Colonic mucosa (tissue), 4 donors: ENCODE results near the gene WNT3A. TPM values are rescaled to one million over a fixed set of nuclear protein-coding genes. Genes with fewer than 3 reads are reported as not detected.

ENCODE experiments used
- DNase-seq: peaks from one replicate; pipeline ENCODE4 v3.0.0-alpha.2; 2020
- H3K27ac ChIP-seq: fragments of 200-600 bp; one replicate; pipeline ENCODE4 v1.8.0; 2021
- H3K27me3 ChIP-seq: fragments of 200-600 bp; one replicate; pipeline ENCODE4 v1.8.0; 2021
- H3K36me3 ChIP-seq: fragments of 200-600 bp; one replicate; pipeline ENCODE4 v1.8.0; 2021
- H3K4me1 ChIP-seq: fragments of 200-600 bp; one replicate; pipeline ENCODE4 v1.8.0; 2021; ENCODE audit warnings: mild to moderate bottlenecking
- H3K4me3 ChIP-seq: fragments of 200-600 bp; one replicate; pipeline ENCODE4 v1.8.0; 2021
- H3K9ac ChIP-seq, 2 donors: one replicate each; pipeline ENCODE4 v1.7.0; 2013; ENCODE audit warnings: control low read depth in 2 of 2, low read depth in 2 of 2, low read length in 2 of 2
- H3K9me3 ChIP-seq: fragments of 200-600 bp; one replicate; pipeline ENCODE4 v1.8.0; 2021
- intact Hi-C: fragments of 100-400 bp; cut with DNase I; formaldehyde crosslinking; loops from one replicate; pipeline ENCODE4 v1.14.1; 2022
- total RNA-seq, 2 donors: library from RNA; stranded (reverse); fragmentation: NEBNext Ultra II Directional in 1 of 2; extraction: Animal tissue kit (Norgen Biotek cat#: 25700) in 1 of 2; gene quantifications; one replicate each; pipeline ENCODE4 v1.2.1, GENCODE V29; 2021
- TF ChIP-seq, protein P1 (sequence below): fragments of 200-600 bp; IDR thresholded peaks from one replicate; pipeline ENCODE4 v1.8.0; 2022; ENCODE audit warnings: antibody characterized with exemption, mild to moderate bottlenecking
- donor health status: healthy.
- donor health status: DM: no; HTN: no; CAD: no.
- donor health status: DM: no; HTN: no; CAD: no.

The WNT3A gene
- total RNA-seq, 2 donors from 2014 or later: not detected

DNA sequence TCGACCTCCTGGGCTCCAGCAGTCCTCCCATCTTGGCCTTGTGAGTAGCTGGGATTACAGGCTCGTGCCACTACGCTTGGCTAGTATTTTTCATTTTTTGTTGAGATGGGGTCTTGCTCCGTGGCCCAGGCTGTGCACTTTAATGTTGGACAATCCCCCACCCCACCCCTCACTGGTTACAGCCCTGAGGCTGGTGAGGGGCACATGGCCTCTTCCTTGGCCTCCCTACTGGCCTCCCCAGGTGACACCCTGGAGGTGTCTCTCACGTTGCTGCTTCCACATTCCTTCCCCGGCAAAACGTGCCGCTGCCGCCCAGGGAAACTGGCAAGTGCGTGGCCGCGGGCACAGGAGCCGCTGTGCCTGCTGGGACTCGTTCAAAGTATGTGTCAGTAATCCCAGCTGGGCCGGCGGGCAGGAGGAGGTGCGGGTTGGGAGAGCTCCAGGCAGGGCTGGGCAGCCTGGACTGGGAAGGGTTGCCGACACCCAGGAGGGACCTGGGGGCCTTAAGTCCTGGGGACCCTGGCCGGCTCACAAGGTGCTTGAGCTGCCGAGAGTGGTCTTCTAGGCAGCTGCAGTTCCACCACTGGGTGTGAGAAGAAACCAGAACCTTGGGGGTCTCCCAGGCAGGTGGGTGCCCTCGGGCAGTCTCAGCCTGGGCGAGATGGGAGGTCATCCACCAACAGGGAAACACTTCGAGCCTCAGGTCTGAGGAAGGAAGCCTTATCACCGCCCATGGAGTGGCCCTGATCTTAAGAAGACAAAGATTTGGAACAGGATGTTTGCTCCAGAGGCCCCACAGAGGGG lies 6.5 kb downstream of the WNT3A start:
- Histone ChIP-seq H3K27ac (no peak overlapping the region), H3K4me3 (no peak overlapping the region), H3K36me3 (no peaks in the 10 kb centered on the region), H3K9me3 (no peaks in the 10 kb centered on the region), H3K9ac (no peak overlapping the region), H3K4me1 (no peaks in the 10 kb centered on the region), H3K27me3 (peaks cover 11% of the 10 kb centered on the region)
- intact Hi-C loops: no loop called here
- TF ChIP-seq, protein P1, sequence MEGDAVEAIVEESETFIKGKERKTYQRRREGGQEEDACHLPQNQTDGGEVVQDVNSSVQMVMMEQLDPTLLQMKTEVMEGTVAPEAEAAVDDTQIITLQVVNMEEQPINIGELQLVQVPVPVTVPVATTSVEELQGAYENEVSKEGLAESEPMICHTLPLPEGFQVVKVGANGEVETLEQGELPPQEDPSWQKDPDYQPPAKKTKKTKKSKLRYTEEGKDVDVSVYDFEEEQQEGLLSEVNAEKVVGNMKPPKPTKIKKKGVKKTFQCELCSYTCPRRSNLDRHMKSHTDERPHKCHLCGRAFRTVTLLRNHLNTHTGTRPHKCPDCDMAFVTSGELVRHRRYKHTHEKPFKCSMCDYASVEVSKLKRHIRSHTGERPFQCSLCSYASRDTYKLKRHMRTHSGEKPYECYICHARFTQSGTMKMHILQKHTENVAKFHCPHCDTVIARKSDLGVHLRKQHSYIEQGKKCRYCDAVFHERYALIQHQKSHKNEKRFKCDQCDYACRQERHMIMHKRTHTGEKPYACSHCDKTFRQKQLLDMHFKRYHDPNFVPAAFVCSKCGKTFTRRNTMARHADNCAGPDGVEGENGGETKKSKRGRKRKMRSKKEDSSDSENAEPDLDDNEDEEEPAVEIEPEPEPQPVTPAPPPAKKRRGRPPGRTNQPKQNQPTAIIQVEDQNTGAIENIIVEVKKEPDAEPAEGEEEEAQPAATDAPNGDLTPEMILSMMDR: no peak
- no peak for DNase-seq

DNA sequence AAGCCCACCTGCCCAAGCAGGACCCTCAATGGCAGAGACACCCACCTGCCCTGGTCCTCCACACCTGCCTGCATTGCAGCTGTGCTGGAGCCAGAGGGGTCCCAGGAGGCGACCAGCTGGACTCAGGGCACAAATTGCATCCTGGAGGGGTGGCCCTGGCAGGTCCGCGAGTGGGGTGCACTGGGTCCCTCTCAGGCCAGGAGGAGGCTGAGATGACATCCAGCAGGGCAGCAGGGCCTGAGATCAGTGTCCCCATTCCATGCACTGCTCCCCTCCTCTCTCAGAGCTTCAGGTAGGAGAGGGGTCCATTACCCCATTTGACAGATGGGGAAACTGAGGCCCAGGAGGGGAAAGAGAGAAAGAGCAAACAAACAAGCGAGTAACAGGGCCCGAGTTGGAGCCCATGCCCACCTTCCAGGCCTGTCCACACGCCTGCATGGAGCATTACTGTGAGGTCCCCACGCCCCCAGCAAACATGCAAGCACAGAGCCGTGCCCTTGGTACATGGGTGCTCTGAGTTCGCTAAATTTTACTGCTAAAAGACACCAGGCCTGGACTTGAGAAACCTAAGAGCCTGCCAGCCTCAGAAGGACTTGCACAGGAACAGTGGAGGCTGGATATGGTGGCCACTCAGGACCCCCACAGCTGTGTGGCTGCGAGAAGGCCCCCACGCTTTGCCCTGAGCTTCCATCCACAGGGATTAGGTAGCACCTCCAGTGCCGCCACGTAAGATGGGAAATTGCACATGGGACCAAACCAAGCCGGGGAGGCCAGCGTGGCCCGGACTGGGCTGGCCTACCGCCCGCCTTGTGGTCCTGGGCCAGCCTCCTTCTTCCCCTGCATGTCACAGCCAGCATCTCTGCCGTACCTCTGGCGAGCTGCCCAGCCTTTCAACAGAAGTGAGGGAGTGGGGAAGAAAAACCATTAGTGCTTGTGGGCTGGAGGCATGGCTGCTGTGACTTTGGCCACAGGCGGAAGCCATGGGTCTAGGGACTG lies 7.4 kb downstream of the WNT3A start:
- Histone ChIP-seq H3K4me1 (no peaks in the 10 kb centered on the region), H3K4me3 (no peak overlapping the region), H3K36me3 (no peaks in the 10 kb centered on the region), H3K9me3 (no peaks in the 10 kb centered on the region), H3K9ac (no peak overlapping the region), H3K27me3 (peaks cover 2% of the 10 kb centered on the region), H3K27ac (no peak overlapping the region)
- TF ChIP-seq, protein P1: no peak
- intact Hi-C loops: no loop called here
- DNase-seq: no peak

- no peaks in the 10 kb centered on the region for H3K4me1 ChIP-seq
- intact Hi-C loops: no loop called here
- H3K9ac ChIP-seq: no peak overlapping the region
- TF ChIP-seq, protein P1: no peak
- no peaks in the 10 kb centered on the region for H3K27me3 ChIP-seq
- no peaks in the 10 kb centered on the region for H3K9me3 ChIP-seq
- no peak for DNase-seq
- no peak overlapping the region for H3K27ac ChIP-seq
- H3K4me3 ChIP-seq: no peak overlapping the region
- no peaks in the 10 kb centered on the region for H3K36me3 ChIP-seq
Observed at GRCh38 chr1:228015276-228016180, 8.7 kb downstream of the WNT3A start.

GRCh38 chr1:228016181-228016510 lies 9.3 kb downstream of the WNT3A start:
- no peak for DNase-seq
- H3K27me3 ChIP-seq: no peaks in the 10 kb centered on the region
- intact Hi-C loops: no loop called here

More at GRCh38 chr1:228016181-228016510, 9.3 kb downstream of the WNT3A start:
- no peaks in the 10 kb centered on the region for H3K36me3 ChIP-seq
- TF ChIP-seq, protein P1: no peak
- H3K9me3 ChIP-seq: no peaks in the 10 kb centered on the region
- no peaks in the 10 kb centered on the region for H3K4me1 ChIP-seq
- no peak overlapping the region for H3K9ac ChIP-seq
- H3K4me3 ChIP-seq: no peak overlapping the region
- H3K27ac ChIP-seq: no peak overlapping the region
